Measurements from ENCODE around the gene NR1I3.

- TF ChIP-seq CTCF (conservative IDR thresholded peaks at IDR 0.05) (no peak), EZH2 (IDR thresholded peaks at IDR 0.05; ENCODE audit: low read depth) (no peak)
Measured at GRCh38 chr1:161195171-161195570, 42.8 kb downstream of the NR1I3 start.

Measured in PC-9 (cell line).